Measurements from ENCODE around the gene RTKN. TPM values are rescaled to one million over a fixed set of nuclear protein-coding genes. Genes with fewer than 3 reads are reported as not detected.
A peak's percentile ranks its signal among the peaks of the same experiment; 100 is the strongest.

Gene RTKN
- total RNA-seq, 1 experiment from 2014 or later = 87.1 TPM

DNA sequence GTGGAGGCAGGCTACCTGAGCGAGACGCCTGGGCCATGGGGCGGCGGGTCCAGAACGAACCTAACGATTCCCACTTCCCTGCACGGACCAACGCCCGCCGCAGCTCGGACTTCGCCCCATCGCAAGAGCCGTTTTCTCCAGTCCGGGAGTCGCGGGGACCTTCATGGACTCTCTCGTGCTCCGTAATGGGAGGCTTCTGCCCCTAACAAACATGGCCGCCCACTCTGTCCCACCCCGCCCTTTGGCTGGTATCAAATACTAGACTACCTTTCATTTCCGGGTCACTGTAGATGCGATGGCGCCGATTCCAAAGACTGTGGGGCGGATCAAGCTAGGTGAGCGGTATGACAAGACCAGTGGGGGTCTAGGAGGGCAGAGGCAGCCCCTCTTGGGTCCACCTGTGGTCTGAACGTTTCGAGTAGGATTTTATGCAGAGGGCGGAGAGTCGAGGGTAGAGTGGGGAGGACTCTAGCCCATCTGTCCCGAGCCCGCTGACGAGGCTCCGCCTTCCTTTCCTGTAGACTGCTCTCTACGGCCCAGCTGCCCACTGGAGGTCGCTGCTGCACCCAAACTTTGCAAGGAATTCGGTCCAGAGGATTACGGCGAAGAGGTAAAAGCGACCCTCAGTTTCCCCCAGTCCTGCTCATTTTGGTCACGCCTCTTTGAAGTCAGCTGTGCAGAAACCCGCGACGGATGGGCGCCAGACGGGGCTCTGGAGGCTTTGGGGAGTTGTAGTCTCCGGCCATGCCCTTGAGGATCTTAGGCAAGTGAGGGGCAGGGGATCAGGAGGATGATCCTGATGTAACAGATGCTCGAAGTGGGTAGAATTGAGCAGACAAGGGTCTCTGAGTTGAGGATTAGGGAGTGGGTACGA, 41.3 kb upstream of the RTKN start, which contains the start of the genes CCDC142 and TTC31:
Gene CCDC142, minus strand, starts transcription at position 198 of the 874 bp plus-strand sequence. Its CDS starts 161 bp downstream, at position 37.
Gene TTC31, plus strand, starts transcription at position 281 of the 874 bp plus-strand sequence. Its CDS starts 15 bp downstream, at position 296.
- H2BK12ac ChIP-seq (ENCODE audit: insufficient read length, low read depth, low read length) = no peak within 1 kb of the TSS
- TF ChIP-seq, protein P1, sequence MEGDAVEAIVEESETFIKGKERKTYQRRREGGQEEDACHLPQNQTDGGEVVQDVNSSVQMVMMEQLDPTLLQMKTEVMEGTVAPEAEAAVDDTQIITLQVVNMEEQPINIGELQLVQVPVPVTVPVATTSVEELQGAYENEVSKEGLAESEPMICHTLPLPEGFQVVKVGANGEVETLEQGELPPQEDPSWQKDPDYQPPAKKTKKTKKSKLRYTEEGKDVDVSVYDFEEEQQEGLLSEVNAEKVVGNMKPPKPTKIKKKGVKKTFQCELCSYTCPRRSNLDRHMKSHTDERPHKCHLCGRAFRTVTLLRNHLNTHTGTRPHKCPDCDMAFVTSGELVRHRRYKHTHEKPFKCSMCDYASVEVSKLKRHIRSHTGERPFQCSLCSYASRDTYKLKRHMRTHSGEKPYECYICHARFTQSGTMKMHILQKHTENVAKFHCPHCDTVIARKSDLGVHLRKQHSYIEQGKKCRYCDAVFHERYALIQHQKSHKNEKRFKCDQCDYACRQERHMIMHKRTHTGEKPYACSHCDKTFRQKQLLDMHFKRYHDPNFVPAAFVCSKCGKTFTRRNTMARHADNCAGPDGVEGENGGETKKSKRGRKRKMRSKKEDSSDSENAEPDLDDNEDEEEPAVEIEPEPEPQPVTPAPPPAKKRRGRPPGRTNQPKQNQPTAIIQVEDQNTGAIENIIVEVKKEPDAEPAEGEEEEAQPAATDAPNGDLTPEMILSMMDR (conservative IDR thresholded peaks at IDR 0.05) = peak; percentile 93
- no peak within 1 kb of the TSS for H4K5ac ChIP-seq (ENCODE audit: insufficient read length, low read depth, low read length)
- WGBS (ENCODE audit: extremely low coverage, insufficient read length, low lambda C conversion rate) = no CpG with 5 or more reads among the region's 50 CpGs
- peak within 1 kb of the TSS; percentile 93 for H3K14ac ChIP-seq (ENCODE audit: insufficient read depth, low read length)
- H4K20me1 ChIP-seq (ENCODE audit: control insufficient read depth, insufficient read depth, insufficient read length) = no peaks in the 10 kb centered on the region
- no peak within 1 kb of the TSS for H3K56ac ChIP-seq (ENCODE audit: insufficient read length, low read depth, low read length)
- no peak within 1 kb of the TSS for H3K23ac ChIP-seq (ENCODE audit: insufficient read length, low read depth, low read length)
- no peaks in the 10 kb centered on the region for H3K27me3 ChIP-seq (ENCODE audit: insufficient read depth, low read length)
- H3K9me3 ChIP-seq (ENCODE audit: control insufficient read depth, low read depth, low read length) = no peaks in the 10 kb centered on the region
- H3K9ac ChIP-seq (ENCODE audit: extremely low read depth, insufficient read length, low read length) = peak within 1 kb of the TSS; percentile 89
- no peaks in the 10 kb centered on the region for H3K4me1 ChIP-seq (ENCODE audit: insufficient read depth, low read length)
- H4K91ac ChIP-seq (ENCODE audit: insufficient read length, low read depth, low read length) = no peak within 1 kb of the TSS
- H2BK5ac ChIP-seq (ENCODE audit: insufficient read length, low read length) = no peak within 1 kb of the TSS
- no peak within 1 kb of the TSS for H3K4ac ChIP-seq (ENCODE audit: low read depth, low read length)
- H2BK15ac ChIP-seq (ENCODE audit: low read depth, low read length) = no peak within 1 kb of the TSS
- Mint-ChIP-seq H3K9me3 (no peaks in the 10 kb centered on the region), H3K4me1 (peaks cover 9 to 13% of the 10 kb centered on the region in 2 experiments), H3K27ac (peak within 1 kb of the TSS; percentile 99 to 100 (median 99)), H3K27me3 (ENCODE audit: low read depth) (no peaks in the 10 kb centered on the region), H3K36me3 (ENCODE audit: insufficient read depth in 1 of 3, low read depth in 3 of 3) (peaks cover 4 to 41% (median 35%) of the 10 kb centered on the region in 3 experiments), H3K4me3 (peak within 1 kb of the TSS; percentile 100)
- no peak within 1 kb of the TSS for H2AK5ac ChIP-seq (ENCODE audit: insufficient read length, low read length)
- peak; percentile 96 for DNase-seq
- no peak within 1 kb of the TSS for H4K8ac ChIP-seq (replicated peaks; ENCODE audit: insufficient read length, low read depth, low read length)
- H3K18ac ChIP-seq (ENCODE audit: insufficient read length, low read depth, low read length) = peak within 1 kb of the TSS; percentile 95
- H2BK20ac ChIP-seq (ENCODE audit: low read depth, low read length, poor library complexity, severe bottlenecking) = no peak within 1 kb of the TSS
- H3K4me2 ChIP-seq (ENCODE audit: insufficient read depth, insufficient read length, low read length) = peak within 1 kb of the TSS; percentile 81
- peaks cover 8% of the 10 kb centered on the region for H3K23me2 ChIP-seq (ENCODE audit: insufficient read length, low read depth, low read length, poor library complexity, severe bottlenecking)
- H3K79me2 ChIP-seq (ENCODE audit: insufficient read depth, low read length) = no peaks in the 10 kb centered on the region
- no peaks in the 10 kb centered on the region for H3K79me1 ChIP-seq (ENCODE audit: insufficient read depth, low read depth, low read length, poor library complexity, severe bottlenecking)
- H3K27ac ChIP-seq (ENCODE audit: insufficient read length, low read depth, low read length) = no peak within 1 kb of the TSS
- H2AFZ ChIP-seq (ENCODE audit: low read length) = peak within 1 kb of the TSS; percentile 91
- no peak within 1 kb of the TSS for H3T11ph ChIP-seq (ENCODE audit: low read length)
- no peak within 1 kb of the TSS for H2BK120ac ChIP-seq (ENCODE audit: low read depth, low read length, poor library complexity, severe bottlenecking)
